Pancreas (tissue), 10 donors: ENCODE results near the gene CRACR2A. TPM values are rescaled to one million over a fixed set of nuclear protein-coding genes. Genes with fewer than 3 reads are reported as not detected.

ENCODE experiments used
- ATAC-seq, 4 donors: fragments of 200-7000 bp; cut with Tn5 transposase; one replicate each; pipeline versions ENCODE4 v1.8.0 to v1.9.1; 2020; ENCODE audit warnings: mild to moderate bottlenecking in 4 of 4, moderate library complexity in 4 of 4
- DNase-seq, 6 donors: peaks; one replicate each; pipeline ENCODE4 v3.0.0-alpha.2; 2020
- FAIRE-seq: peaks from 2 replicates; lab custom pipeline; 2012; peaks lifted over from hg19 to GRCh38; lab: Jason Lieb, UNC
- H3K27ac ChIP-seq, 4 donors: fragments of 200-600 bp; sonication (generic); 1 replicate in 3 of 4; 2 replicates in 1 of 4; pipeline versions ENCODE4 v1.5.0 to v1.8.0; 2020
- H3K27me3 ChIP-seq, 4 donors: fragments of 200-600 bp; one replicate each; pipeline ENCODE4 v1.8.0; 2021
- H3K36me3 ChIP-seq, 3 donors: fragments of 200-600 bp; sonication (generic) in 1 of 3; one replicate each; pipeline versions ENCODE4 v1.5.0 to v1.8.0; 2020 to 2021
- H3K4me1 ChIP-seq, 3 donors: fragments of 200-600 bp; one replicate each; pipeline ENCODE4 v1.8.0; 2021
- H3K4me3 ChIP-seq, 4 donors: fragments of 200-600 bp; sonication (generic) in 2 of 4; one replicate each; pipeline versions ENCODE4 v1.5.0 to v1.8.0; 2020 to 2021
- H3K9me3 ChIP-seq, 4 donors: fragments of 200-600 bp; one replicate each; pipeline ENCODE4 v1.8.0; 2021
- WGBS, 2 donors: extraction: QIAGEN DNeasy Blood & Tissue Kit; methylation state at CpG; one replicate each; pipeline ENCODE4 v1.1.7; 2013; 5-methylcytosine and 5-hydroxymethylcytosine counted together
- intact Hi-C, 3 donors: fragments of 100-400 bp; cut with DNase I; formaldehyde crosslinking; loops; one replicate each; pipeline versions ENCODE4 v1.11.1 to v1.14.2; 2022
- polyA plus RNA-seq, 2 donors: library from polyadenylated mRNA; stranded (reverse); fragments of 200-250 nt; gene quantifications; one replicate each; pipeline ENCODE4 v1.2.3, GENCODE V29; 2013
- total RNA-seq, 6 donors: library from RNA; stranded (reverse); fragmentation: NEBNext Ultra II Directional in 4 of 6; extraction: Animal tissue kit (Norgen Biotek cat#: 25700) in 4 of 6; gene quantifications; one replicate each; pipeline versions ENCODE4 v1.2.1 to v1.2.4, GENCODE V29; 2021 to 2023
- TF ChIP-seq, protein P1 (sequence below), 4 donors: fragments of 200-600 bp; sonication (generic) in 3 of 4; IDR thresholded peaks; one replicate each; pipeline versions ENCODE4 v1.5.0 to v1.8.0; 2021; ENCODE audit warnings: antibody characterized with exemption in 4 of 4
- donor health status: healthy with polysubstance abuse.
- donor health status: DM: no; HTN: no; CAD: no; lungs with moderate emphysema.
- donor health status: DM: no; HTN: no; CAD: no.
- donor health status: control.
- donor health status: control.
- donor health status: Bipolar disorder and iron deficiency.
- donor health status: DM: yes; HTN: yes; CAD: no.
- donor health status: DM: no; HTN: no; CAD: no.
- donor health status: DM: no; HTN: no; CAD: no.
- donor health status: DM: yes; HTN: yes; CAD: no.

Gene CRACR2A
- total and polyA plus RNA-seq, 8 donors: 1.5 to 10.3 (median 7.3) TPM

DNA sequence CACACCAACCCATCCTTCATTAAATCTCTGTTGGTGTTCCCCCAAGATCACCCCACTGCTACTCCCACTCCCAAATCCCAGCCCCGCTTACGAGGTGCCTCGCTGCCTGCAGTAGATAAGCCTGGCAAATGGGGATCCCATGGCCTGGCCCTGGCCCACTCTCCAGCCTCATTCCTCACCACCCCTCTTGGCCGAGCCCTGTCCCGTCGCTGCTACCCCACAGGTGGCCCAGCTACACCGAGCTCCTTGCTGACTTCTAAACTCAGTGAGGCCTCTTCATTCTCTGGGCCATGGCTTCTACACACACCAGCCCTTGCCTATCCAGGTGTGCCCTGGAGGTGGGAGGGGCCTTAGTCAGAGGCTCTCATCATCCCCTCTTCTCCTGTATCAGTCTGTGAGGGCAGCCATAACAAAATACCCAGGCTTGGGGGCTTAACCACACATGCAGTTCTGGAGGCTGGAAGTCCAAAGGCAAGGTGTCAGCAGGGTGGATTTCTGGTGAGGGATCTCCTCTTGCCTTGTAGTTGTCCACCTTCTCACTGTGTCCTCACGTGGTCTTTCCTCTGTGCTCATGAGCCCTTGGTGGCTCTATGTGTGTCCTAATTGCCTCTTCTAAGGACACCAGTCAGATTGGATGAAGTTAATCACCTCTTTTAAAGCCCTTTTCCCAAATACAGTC is 169.1 kb downstream of the CRACR2A start:
- Histone ChIP-seq H3K9me3 (no peaks in the 10 kb centered on the region), H3K36me3 (no peaks in the 10 kb centered on the region), H3K27ac (no peak overlapping the region), H3K27me3 (no peaks in the 10 kb centered on the region), H3K4me3 (no peak overlapping the region), H3K4me1 (no peaks in the 10 kb centered on the region)
- ATAC-seq: no peak
- no peak for FAIRE-seq
- DNase-seq: no peak
- intact Hi-C loops: no loop called here
- WGBS, 2 donors: 89 to 92% methylated on average over 8 of the region's 8 CpGs
- TF ChIP-seq, protein P1, sequence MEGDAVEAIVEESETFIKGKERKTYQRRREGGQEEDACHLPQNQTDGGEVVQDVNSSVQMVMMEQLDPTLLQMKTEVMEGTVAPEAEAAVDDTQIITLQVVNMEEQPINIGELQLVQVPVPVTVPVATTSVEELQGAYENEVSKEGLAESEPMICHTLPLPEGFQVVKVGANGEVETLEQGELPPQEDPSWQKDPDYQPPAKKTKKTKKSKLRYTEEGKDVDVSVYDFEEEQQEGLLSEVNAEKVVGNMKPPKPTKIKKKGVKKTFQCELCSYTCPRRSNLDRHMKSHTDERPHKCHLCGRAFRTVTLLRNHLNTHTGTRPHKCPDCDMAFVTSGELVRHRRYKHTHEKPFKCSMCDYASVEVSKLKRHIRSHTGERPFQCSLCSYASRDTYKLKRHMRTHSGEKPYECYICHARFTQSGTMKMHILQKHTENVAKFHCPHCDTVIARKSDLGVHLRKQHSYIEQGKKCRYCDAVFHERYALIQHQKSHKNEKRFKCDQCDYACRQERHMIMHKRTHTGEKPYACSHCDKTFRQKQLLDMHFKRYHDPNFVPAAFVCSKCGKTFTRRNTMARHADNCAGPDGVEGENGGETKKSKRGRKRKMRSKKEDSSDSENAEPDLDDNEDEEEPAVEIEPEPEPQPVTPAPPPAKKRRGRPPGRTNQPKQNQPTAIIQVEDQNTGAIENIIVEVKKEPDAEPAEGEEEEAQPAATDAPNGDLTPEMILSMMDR (IDR thresholded peaks at IDR 0.05): no peak

DNA sequence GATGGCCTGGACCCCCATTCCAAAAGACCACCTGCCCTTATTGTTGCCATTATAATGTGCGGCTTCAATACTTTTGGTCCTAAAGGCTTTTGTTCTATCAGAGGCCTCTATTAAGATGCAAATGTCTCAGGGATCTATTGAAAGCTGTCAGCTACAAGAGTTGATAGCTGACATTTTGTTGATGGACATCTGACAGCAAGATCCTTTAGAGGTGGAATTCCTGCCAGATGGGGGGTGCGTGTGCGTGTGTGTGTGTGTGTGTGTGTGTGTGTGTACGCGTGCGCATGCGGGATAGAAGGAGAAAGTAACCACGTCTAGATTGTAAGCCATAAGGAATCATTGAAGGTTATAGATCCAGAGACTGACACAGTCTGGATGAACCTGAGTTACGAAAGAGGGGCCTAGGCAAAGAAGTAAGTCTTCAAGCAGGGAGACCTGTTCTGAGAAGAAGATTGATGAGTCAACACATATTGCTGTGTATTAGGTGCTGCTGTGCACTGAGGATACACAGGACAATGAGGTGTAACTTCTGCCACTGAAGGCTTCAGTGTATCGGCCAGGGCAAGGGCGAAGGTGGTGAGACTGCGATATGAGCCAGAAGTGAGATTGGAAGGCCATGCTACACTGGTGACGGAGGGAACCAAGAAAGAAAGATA is 172.7 kb downstream of the CRACR2A start:
- Histone ChIP-seq H3K9me3 (no peaks in the 10 kb centered on the region), H3K27ac (no peak overlapping the region), H3K27me3 (no peaks in the 10 kb centered on the region), H3K4me1 (no peaks in the 10 kb centered on the region), H3K4me3 (no peak overlapping the region), H3K36me3 (no peaks in the 10 kb centered on the region)
- DNase-seq (no peak), ATAC-seq (no peak), FAIRE-seq (no peak)
- intact Hi-C loops: no loop called here
- WGBS, 2 donors: 92 to 95% methylated on average over 13 of the region's 13 CpGs
- TF ChIP-seq, protein P1 (IDR thresholded peaks at IDR 0.05): no peak

- TF ChIP-seq, protein P1 (IDR thresholded peaks at IDR 0.05): no peak
- no peak for DNase-seq
- no peak for FAIRE-seq
- H3K9me3 ChIP-seq: no peaks in the 10 kb centered on the region
- no peaks in the 10 kb centered on the region for H3K27me3 ChIP-seq
- WGBS, 2 donors: 79 to 81% methylated on average over 15 of the region's 15 CpGs
- no peak for ATAC-seq
- H3K4me1 ChIP-seq: no peaks in the 10 kb centered on the region
- H3K4me3 ChIP-seq: no peak overlapping the region
- H3K27ac ChIP-seq: no peak overlapping the region
- no peaks in the 10 kb centered on the region for H3K36me3 ChIP-seq
- intact Hi-C loops: no loop called here
Observed at GRCh38 chr12:3579446-3580093, 173.3 kb downstream of the CRACR2A start.

DNA sequence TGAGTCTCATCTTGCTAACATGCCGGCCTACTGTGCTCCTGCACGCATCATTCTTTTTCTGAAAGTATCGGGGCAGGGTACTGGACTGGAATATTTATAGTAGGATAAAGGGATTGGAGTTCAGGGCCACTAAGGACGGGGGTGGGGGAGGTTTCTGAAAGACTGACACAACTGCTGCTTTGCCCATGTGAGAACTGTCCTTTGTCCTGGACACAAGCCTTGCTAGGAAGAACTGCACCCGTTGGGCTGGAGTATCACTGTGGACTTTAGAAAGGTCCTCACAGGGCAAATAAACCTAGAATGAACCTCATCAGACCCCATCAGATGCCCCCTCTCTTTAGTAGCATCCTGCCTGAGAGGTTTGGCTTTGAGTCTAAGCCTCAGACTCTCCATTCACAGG is 174.4 kb downstream of the CRACR2A start:
- intact Hi-C loops: no loop called here
- Histone ChIP-seq H3K27ac (no peak overlapping the region), H3K9me3 (no peaks in the 10 kb centered on the region), H3K27me3 (no peaks in the 10 kb centered on the region), H3K4me3 (no peak overlapping the region), H3K36me3 (no peaks in the 10 kb centered on the region), H3K4me1 (no peaks in the 10 kb centered on the region)
- TF ChIP-seq, protein P1 (IDR thresholded peaks at IDR 0.05): no peak
- no peak for FAIRE-seq
- no peak for ATAC-seq
- DNase-seq: no peak
- WGBS, 2 donors: 67 to 68% methylated on average over 5 of the region's 5 CpGs
